DOHH2 (cell line): ENCODE measurements around the gene KCNAB1.

Experiments
- H3F3A ChIP-seq: fragments of 200-600 bp; sonication (generic), shearing (Covaris generic); 2 replicates; pipeline ENCODE4 v1.6.0; 2016; ENCODE audit warnings: antibody characterized with exemption, mild to moderate bottlenecking; ENCODE audit not compliant: control insufficient read depth, insufficient read depth
- H3K27ac ChIP-seq: fragments of 200-600 bp; sonication (generic); 2 replicates; pipeline ENCODE4 v1.5.1; 2014; ENCODE audit warnings: low read depth, mild to moderate bottlenecking, low read length, moderate library complexity
- H3K27me3 ChIP-seq: fragments of 200-600 bp; sonication (generic); 2 replicates; pipeline ENCODE4 v1.6.1; 2014; ENCODE audit warnings: mild to moderate bottlenecking, low read length, mixed read lengths; ENCODE audit not compliant: control insufficient read depth
- H3K36me3 ChIP-seq: fragments of 200-600 bp; sonication (generic); 2 replicates; pipeline ENCODE4 v1.6.1; 2014; ENCODE audit warnings: mild to moderate bottlenecking, low read length, moderate library complexity, mixed read lengths; ENCODE audit not compliant: control insufficient read depth
- H3K4me1 ChIP-seq: fragments of 200-600 bp; sonication (generic); 2 replicates; pipeline ENCODE4 v1.6.1; 2014; ENCODE audit warnings: mild to moderate bottlenecking, low read length, mixed read lengths; ENCODE audit not compliant: control insufficient read depth
- H3K4me2 ChIP-seq: fragments of 200-600 bp; sonication (generic); 2 replicates; pipeline ENCODE4 v1.6.0; 2014; ENCODE audit warnings: mild to moderate bottlenecking, low read length, moderate library complexity
- H3K4me3 ChIP-seq: fragments of 200-600 bp; sonication (generic); 2 replicates; pipeline ENCODE4 v1.5.1; 2014; ENCODE audit warnings: mild to moderate bottlenecking, low read length, mixed read lengths
- H3K79me2 ChIP-seq: fragments of 200-600 bp; sonication (generic); 2 replicates; pipeline ENCODE4 v1.6.1; 2014; ENCODE audit warnings: mild to moderate bottlenecking, low read length, mixed read lengths; ENCODE audit not compliant: control insufficient read depth
- H3K9me2 ChIP-seq: fragments of 200-600 bp; sonication (generic); replicated peaks from 2 replicates; pipeline ENCODE4 v1.6.1; 2014; ENCODE audit warnings: mild to moderate bottlenecking, low read length, mixed read lengths; ENCODE audit not compliant: control insufficient read depth
- H3K9me3 ChIP-seq: fragments of 200-600 bp; sonication (generic); 2 replicates; pipeline ENCODE4 v1.6.1; 2014; ENCODE audit warnings: antibody characterized with exemption, low read length, mixed read lengths; ENCODE audit not compliant: control insufficient read depth, insufficient read depth
- H4K20me1 ChIP-seq: fragments of 200-600 bp; sonication (generic); 2 replicates; pipeline ENCODE4 v1.6.0; 2014; ENCODE audit warnings: low read depth, mild to moderate bottlenecking, antibody characterized with exemption, low read length, moderate library complexity; ENCODE audit not compliant: control insufficient read depth, insufficient read depth
- EZH2phosphoT487 ChIP-seq: fragments of 200-600 bp; sonication (generic); IDR thresholded peaks from 2 replicates; pipeline ENCODE4 v1.6.1; 2017; ENCODE audit warnings: borderline replicate concordance, mild to moderate bottlenecking, antibody characterized with exemption, low read length, moderate library complexity, mixed read lengths
- TF ChIP-seq, protein P1 (sequence below): fragments of 200-600 bp; sonication (generic); IDR thresholded peaks from one replicate; pipeline ENCODE4 v1.5.1; 2014; ENCODE audit warnings: antibody characterized with exemption, mild to moderate bottlenecking, low read depth, low read length; ENCODE audit not compliant: poor library complexity, severe bottlenecking

KCNAB1 gene

DNA sequence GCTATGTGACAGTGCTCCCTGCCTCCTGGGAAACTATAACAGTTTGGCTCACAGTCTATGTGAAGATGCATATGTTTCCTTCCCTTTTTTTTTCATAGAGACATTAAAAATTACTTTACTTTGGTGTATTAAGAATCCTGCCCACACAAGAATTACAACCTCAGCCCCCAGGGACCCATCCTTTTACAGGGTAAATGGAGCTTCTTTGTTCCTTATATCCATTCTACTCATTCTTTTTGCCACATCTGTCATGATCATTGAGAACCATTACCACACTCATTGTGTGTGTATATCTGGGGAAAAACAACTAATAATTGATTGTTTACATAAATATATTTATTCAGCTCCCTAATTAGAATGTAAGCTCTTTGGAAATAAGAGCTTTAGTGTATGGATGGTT lies 277.2 kb downstream of the KCNAB1 start:
- TF ChIP-seq, protein P1, sequence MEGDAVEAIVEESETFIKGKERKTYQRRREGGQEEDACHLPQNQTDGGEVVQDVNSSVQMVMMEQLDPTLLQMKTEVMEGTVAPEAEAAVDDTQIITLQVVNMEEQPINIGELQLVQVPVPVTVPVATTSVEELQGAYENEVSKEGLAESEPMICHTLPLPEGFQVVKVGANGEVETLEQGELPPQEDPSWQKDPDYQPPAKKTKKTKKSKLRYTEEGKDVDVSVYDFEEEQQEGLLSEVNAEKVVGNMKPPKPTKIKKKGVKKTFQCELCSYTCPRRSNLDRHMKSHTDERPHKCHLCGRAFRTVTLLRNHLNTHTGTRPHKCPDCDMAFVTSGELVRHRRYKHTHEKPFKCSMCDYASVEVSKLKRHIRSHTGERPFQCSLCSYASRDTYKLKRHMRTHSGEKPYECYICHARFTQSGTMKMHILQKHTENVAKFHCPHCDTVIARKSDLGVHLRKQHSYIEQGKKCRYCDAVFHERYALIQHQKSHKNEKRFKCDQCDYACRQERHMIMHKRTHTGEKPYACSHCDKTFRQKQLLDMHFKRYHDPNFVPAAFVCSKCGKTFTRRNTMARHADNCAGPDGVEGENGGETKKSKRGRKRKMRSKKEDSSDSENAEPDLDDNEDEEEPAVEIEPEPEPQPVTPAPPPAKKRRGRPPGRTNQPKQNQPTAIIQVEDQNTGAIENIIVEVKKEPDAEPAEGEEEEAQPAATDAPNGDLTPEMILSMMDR: no peak
- no peak for TF ChIP-seq EZH2phosphoT487
- peaks cover 6% of the 10 kb centered on the region; the same call in 1 of the 2 replicates for H3K27me3 ChIP-seq
- no peak overlapping the region for H3K4me2 ChIP-seq
- H3K9me2 ChIP-seq: no peaks in the 10 kb centered on the region
- H4K20me1 ChIP-seq: no peaks in the 10 kb centered on the region
- no peak overlapping the region for H3K27ac ChIP-seq
- H3F3A ChIP-seq: no peaks in the 10 kb centered on the region
- H3K4me1 ChIP-seq: no peaks in the 10 kb centered on the region
- H3K4me3 ChIP-seq: no peak overlapping the region
- no peaks in the 10 kb centered on the region for H3K36me3 ChIP-seq
- no peaks in the 10 kb centered on the region for H3K9me3 ChIP-seq
- H3K79me2 ChIP-seq: no peaks in the 10 kb centered on the region

DNA sequence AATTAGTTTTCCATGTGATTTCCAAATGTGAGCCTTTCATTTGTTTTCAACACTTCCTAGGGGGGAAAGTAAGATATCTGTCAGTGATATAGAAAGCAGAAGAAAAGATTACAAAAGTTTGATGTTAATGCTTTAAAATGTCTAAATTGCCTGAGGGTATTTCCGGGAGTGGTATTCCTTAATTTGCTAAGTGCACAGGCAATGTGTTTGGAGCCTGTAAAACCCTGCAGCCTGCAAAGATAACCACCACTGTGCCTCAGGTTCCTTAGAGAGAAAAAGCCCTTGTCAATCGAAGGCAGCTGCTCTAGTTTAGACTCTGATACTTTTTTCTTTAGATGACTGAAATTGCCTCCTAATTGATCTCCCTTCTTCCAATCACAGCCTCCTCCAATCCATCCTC lies 279.7 kb downstream of the KCNAB1 start:
- H3K27ac ChIP-seq: no peak overlapping the region
- no peak overlapping the region for H3K4me3 ChIP-seq
- no peaks in the 10 kb centered on the region for H3K79me2 ChIP-seq
- H3K9me3 ChIP-seq: no peaks in the 10 kb centered on the region
- no peak overlapping the region for H3K4me2 ChIP-seq
- H3K36me3 ChIP-seq: no peaks in the 10 kb centered on the region
- H3K4me1 ChIP-seq: no peaks in the 10 kb centered on the region
- peaks cover 8% of the 10 kb centered on the region; the same call in 1 of the 2 replicates for H3K27me3 ChIP-seq
- H4K20me1 ChIP-seq: no peaks in the 10 kb centered on the region
- H3K9me2 ChIP-seq: no peaks in the 10 kb centered on the region
- TF ChIP-seq, protein P1: no peak
- no peak for TF ChIP-seq EZH2phosphoT487
- no peaks in the 10 kb centered on the region for H3F3A ChIP-seq

DNA sequence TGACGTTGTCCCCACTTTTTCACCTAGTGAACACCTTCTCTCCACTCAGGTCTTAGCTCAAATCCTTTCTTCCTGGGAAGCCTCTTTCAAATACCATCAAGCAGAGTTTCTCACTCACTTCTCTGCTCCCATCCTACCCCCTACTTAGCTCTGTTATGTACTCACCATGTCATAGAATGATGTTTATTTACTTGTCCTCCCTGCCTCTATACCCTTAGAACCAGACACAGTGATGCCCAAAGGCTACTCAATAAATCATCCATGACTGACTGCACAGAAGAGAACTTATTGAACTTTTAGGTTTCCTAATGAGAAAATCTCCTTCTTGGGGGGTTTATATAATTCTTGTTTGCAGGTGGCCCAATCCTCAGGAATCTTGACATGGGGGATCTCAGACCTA lies 280.4 kb downstream of the KCNAB1 start:
- Histone ChIP-seq H3K27me3 (peaks cover 8% of the 10 kb centered on the region; the same call in 1 of the 2 replicates), H4K20me1 (no peaks in the 10 kb centered on the region), H3K4me1 (no peaks in the 10 kb centered on the region), H3K9me3 (no peaks in the 10 kb centered on the region), H3F3A (no peaks in the 10 kb centered on the region), H3K27ac (no peak overlapping the region), H3K79me2 (no peaks in the 10 kb centered on the region), H3K4me3 (no peak overlapping the region), H3K36me3 (no peaks in the 10 kb centered on the region), H3K4me2 (no peak overlapping the region), H3K9me2 (no peaks in the 10 kb centered on the region)
- no peak for TF ChIP-seq EZH2phosphoT487
- TF ChIP-seq, protein P1: no peak

DNA sequence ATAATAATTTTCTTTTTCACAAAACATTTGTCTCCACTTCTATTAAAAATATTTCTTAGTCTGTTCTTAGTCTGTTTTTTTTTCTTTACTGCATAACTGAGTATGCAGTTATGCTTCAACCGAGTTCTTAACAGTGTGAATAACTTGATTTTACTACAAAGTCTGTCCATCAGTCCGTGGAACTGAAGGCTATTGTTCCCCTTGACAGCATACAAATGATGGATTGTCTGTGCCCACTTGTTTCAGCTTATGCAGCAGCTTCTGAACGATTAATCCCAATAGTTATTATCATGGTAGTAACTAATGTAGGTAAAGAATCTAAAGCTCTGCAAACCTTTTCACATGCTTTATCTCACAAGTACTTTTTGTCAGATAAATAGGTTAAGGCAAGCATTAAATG lies 283.8 kb downstream of the KCNAB1 start:
- Histone ChIP-seq H3K4me1 (no peaks in the 10 kb centered on the region), H3K4me3 (no peak overlapping the region), H3K36me3 (no peaks in the 10 kb centered on the region), H3K79me2 (no peaks in the 10 kb centered on the region), H3K27me3 (peaks cover 8% of the 10 kb centered on the region; the same call in 1 of the 2 replicates), H3F3A (no peaks in the 10 kb centered on the region), H4K20me1 (no peaks in the 10 kb centered on the region), H3K27ac (no peak overlapping the region), H3K9me3 (no peaks in the 10 kb centered on the region), H3K9me2 (no peaks in the 10 kb centered on the region), H3K4me2 (no peak overlapping the region)
- TF ChIP-seq EZH2phosphoT487: no peak
- TF ChIP-seq, protein P1: no peak
